GM13977 (cell line): ENCODE data around the gene ZNF484.
A peak's percentile ranks its signal among the peaks of the same experiment; 100 is the strongest.
"Not testable (repeated sequence)": the region's sequence is repeated elsewhere in the genome, so short reads cannot be mapped to it uniquely, and the experiment has no call there.

ENCODE experiments used
- DNase-seq: peaks from one replicate; pipeline ENCODE4 v3.0.0; 2012; ENCODE audit warnings: low spot score
- CTCF ChIP-seq: IDR thresholded peaks from 2 replicates; pipeline ENCODE4 v1.5.1; 2012; ENCODE audit warnings: mild to moderate bottlenecking, control low read depth; ENCODE audit not compliant: insufficient read depth; ENCODE audit errors: extremely low read depth, missing control alignments
- in situ Hi-C: fragments of 300-500 bp; cut with MboI; formaldehyde crosslinking; loops from one replicate; pipeline ENCODE4 v1.12.0; 2022; ENCODE audit warnings: low sequenced_read_pairs, low pct_unique_long_range_greater_than_20kb, mixed read lengths, inconsistent platforms; ENCODE audit not compliant: unreplicated experiment

The ZNF484 gene

GRCh38 chr9:92820964-92821363 is 56.9 kb downstream of the ZNF484 start:
- no peak for TF ChIP-seq CTCF
- no peak for DNase-seq
- in situ Hi-C loops = no loop called here

GRCh38 chr9:92819898-92820297 is 57.9 kb downstream of the ZNF484 start:
- in situ Hi-C loops, DNase-seq: not testable (repeated sequence)

GRCh38 chr9:92809629-92810326 is 68.1 kb downstream of the ZNF484 start:
- in situ Hi-C loops, DNase-seq: not testable (repeated sequence)

GRCh38 chr9:92808726-92809451 is 68.9 kb downstream of the ZNF484 start:
- peak; percentile 33 for TF ChIP-seq CTCF
- in situ Hi-C loops = no loop called here
- DNase-seq = peak; percentile 73

- peak; percentile 42 for DNase-seq
- TF ChIP-seq CTCF = no peak
- in situ Hi-C loops = no loop called here
Observed at GRCh38 chr9:92807757-92808725, 69.8 kb downstream of the ZNF484 start.

- no peak for DNase-seq
- in situ Hi-C loops = no loop called here
- TF ChIP-seq CTCF = no peak
Observed at GRCh38 chr9:92807031-92807756, 70.6 kb downstream of the ZNF484 start.

- TF ChIP-seq CTCF = no peak
- DNase-seq = no peak
- in situ Hi-C loops = no loop called here
Observed at GRCh38 chr9:92804727-92805126, 73.1 kb downstream of the ZNF484 start.
